ENCODE results near the gene LDLRAD2.

The LDLRAD2 gene

DNA sequence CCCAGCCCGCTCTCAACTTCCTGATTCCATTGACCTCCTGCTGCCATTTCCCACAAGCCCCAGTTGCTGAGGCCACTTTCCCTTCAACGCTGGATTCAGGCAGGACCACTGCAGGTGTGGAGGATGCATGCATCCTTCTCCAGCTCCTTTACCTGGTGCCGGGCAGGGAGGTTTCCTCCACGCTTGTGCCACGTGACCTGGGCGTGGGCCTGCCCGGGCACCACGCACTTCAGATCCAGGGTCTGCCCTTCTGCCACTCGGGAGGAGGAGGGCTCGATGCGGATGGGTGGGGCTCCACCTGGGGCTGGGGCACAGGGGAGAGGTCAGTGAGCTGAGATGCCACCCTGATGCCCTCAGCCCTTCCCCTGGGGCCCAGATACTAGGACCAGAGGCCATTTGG lies 31.9 kb downstream of the LDLRAD2 start:
- DNase-seq (ENCODE audit: low spot score), result no peak

GRCh38 chr1:21845646-21846641 lies 33.9 kb downstream of the LDLRAD2 start:
- DNase-seq (ENCODE audit: low spot score), result no peak

DNA sequence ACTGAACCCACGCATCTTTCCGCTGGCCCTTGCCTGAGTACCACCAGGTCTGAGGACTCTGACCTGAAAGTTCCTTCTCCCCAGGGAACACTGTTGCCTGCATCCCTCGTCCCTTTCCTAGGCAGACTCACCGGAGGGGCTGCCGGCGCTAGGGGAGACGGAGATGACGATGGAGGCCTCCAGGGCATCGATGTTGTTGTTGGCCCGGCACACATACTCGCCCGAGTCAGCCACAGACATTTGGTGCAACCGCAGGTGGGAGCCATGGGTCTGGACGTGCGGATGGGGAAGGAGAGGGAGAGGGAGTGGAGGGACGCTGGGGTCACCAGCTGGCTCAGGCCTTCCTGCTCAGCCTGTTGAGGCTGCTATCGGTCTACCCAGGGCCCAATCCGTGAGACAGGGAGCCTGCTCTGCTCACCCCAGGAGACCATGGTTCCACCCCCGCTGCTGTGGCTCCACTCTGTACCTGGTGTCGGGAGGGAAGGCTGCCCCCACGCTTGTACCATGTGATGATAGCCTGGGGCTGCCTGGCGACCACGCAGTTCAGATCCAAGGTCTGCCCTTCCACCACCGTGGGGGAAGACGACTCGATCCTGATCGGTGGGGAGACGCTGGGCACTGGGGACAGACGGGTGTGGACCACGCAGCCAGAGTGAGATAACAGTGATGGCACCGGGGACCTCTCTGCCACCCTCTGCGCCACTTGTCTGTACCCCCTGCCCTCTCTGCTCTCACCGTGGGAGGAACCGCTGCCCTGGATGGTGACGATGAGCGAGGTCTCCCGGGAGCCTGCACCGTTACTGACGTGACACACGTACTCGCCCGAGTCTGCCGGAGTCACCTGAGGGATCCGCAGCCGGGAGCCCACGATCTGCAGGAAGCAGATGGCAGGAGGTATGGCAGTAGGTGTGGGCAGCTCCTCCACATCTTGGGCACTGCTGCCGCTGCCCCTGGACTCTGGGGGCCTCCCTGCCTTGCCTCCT lies 35.4 kb downstream of the LDLRAD2 start:
- no peak for DNase-seq (ENCODE audit: low spot score)

GRCh38 chr1:21848524-21849174 lies 36.6 kb downstream of the LDLRAD2 start:
- no peak for DNase-seq (ENCODE audit: low spot score)

DNA sequence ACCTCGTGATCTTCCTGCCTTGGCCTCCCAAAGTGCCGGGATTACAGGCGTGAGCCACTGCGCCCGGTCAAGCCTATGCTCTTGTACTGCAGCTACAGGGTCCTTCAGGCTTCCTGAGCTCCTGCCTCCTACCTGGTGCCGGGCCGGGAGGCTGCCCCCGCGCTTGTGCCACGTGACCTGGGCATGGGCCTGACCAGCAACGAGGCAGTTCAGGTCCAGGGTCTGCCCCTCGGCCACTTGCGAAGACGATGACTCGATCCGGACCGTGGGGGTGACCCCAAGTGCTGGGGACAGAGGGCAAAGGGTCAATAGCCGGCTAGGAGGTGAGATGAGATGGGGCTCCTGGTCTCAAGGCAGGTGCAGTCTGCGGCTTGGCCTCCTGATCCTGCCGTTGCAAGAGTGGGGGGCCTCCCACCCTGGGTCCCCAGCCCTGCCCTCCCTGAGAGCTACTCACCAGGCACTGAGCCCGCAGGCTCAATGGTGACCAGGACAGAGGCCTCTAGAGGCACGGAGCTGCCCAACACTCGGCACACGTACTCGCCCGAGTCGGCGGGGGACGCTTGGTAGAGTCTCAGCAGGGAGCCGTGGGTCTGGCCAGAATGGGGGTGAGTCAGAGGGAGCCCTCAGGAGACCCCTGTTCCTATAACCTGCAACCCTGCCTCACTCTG lies 38.0 kb downstream of the LDLRAD2 start:
- no peak for DNase-seq (ENCODE audit: low spot score)

DNA sequence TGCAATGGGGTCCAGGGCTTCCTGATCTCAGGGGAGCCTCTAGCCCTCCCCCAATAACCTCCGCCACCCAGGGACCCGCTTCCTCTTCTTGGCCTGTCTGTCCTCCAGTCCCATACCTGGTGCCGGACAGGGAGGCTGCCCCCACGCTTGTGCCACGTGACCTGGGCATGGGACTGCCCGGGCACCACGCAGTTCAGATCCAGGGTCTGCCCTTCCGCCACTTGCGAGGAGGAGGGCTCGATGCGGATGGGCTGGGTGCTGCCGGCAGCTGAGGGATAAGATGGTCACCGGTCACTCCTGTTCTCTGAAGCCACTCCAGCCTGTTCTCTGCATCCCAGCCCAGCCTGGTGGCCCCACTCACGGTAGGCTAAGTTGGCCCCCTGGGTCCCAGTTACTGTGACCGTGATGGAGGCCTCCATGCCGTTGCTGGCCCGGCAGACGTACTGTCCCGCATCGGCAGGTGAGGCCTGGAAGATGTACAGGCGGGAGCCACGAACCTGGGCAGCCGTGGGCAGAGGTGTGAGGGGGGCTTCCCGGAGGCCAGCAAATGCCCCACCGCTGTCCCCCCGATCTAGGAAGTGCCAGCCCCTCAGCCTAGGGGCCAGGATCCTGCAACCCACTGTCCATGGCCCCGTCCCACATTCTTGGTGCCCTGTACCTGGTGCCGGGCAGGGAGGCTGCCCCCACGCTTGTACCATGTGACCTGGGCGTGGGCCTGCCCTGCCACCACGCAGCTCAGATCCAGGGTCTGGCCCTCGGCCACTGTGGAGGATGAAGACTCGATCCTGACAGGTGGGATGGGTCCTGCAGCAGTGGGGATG lies 39.6 kb downstream of the LDLRAD2 start:
- no peak for DNase-seq (ENCODE audit: low spot score)

DNA sequence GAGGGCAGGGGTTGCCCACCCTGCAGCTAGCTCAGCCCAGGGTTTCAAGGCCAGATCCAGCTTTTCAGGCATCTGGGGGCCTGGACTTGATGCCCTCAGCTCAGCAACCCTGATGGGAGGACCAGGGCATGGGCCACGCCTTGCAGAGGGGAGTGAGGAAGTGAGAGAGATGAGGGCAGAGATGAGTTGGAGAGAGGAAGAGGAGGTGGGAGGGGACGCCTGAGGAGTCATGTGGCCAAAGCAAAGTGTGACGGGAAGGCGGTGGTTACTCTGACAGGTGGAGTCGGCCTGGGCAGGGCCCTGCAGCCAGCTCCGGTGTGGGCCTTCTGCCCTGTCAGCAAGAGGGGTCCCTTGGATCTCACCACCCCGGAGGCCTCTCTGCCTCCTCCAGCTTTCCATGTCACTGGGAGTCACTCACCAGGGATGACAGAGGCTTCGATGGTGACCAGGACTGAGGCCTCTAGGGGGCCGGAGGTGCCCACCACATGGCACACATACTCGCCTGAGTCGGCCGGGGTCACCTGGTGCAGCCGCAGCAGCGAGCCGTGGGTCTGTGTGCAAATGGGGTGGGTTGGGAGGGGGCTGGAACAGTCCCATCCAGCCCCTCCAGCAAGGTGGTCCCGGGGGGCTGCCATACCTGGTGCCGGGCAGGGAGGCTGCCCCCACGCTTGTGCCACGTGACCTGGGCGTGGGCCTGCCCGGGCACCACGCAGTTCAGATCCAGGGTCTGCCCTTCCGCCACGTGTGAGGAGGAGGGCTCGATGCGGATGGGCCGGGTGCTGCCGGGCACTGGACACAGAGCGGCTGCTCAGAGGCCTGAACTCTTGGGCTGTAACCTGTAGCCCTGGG lies 40.4 kb downstream of the LDLRAD2 start:
- DNase-seq (ENCODE audit: low spot score), result no peak

- DNase-seq (ENCODE audit: low spot score), result no peak
Measured at GRCh38 chr1:21853131-21853427, 41.0 kb downstream of the LDLRAD2 start.

- no peak for DNase-seq (ENCODE audit: low spot score)
Measured at GRCh38 chr1:21854090-21854750, 42.2 kb downstream of the LDLRAD2 start.

- DNase-seq (ENCODE audit: low spot score), result no peak
Measured at GRCh38 chr1:21854751-21855131, 42.7 kb downstream of the LDLRAD2 start.

DNA sequence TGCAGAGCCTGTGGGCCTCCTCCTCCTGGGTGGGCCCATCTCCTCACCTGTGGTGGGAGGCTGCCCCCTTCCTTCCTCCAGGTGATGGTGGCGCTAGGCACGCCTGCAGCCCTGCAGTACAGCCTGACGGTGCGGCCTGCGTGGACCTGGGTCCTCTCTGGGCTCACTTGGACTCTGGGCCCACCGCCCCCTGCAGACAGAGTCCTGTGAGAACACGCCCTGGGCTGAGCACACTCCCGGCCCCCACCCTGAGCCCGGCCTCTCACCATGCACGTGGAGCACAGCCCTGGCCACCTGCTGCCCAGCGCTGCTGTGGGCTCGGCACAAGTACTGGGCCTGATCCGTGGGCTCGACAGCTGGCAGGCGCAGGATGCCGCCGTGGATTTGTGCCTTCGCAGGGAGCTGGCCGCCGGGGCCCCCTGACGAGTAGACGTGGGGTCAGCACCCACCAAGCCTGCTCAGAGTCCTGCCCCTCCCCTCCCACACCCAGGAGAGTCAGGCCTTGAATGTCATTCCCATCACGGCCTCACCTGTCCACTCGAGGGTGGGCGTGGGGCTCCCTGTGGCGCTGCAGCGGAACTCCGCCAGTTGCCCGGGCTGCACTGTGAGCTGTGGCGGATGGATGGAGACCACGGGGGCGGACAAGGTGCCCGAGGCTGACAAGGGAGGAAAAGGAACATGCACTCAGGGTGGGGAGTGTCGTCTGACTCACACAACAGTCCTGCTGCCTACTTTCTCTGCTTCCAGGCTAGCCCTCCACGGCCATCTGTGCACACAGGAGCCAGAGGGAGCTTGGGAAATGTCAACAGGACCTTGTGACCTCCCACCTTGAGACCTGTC lies 43.4 kb downstream of the LDLRAD2 start:
- DNase-seq (ENCODE audit: low spot score), result no peak

- no peak for DNase-seq (ENCODE audit: low spot score)
Measured at GRCh38 chr1:21857142-21857839, 45.2 kb downstream of the LDLRAD2 start.

DNA sequence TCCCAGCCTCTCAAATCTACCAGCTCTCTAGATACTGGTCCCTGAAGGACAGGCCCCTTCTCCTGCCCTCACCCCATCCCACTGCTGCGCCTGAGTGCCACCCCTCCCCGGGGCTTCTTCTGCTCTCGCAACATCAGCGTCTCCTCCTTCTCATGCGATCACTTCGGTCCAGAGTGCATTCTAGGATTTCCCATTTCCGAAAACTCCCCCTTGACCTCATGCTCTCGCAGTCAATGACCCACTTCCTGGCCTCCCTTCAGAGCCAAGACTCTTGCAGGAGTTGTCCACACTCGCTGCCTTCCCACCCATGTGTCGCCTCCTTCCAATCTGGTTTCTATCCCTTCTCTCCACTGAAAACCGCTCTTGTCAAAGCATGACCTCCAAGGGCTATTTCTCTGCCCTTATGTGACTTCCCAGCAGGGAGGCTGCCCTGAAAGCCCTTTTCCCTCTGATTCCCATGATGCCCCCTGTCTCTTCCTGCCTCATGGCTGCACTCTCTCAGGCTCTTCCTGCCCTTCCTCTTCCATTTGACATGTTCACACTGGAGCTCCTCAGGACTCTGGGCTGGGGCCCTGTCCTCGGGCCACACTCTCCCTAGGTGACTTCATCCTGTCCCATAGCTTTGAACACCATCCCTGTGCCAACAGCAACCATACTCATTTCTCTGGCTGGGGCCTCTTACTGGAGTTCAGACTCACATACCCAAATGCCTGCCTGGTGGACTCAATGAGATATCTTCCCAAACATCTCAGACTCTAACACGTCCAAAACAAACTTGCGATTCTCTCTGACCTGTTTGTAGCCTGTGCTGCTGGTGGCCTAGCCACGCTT lies 46.0 kb downstream of the LDLRAD2 start:
- no peak for DNase-seq (ENCODE audit: low spot score)

DNA sequence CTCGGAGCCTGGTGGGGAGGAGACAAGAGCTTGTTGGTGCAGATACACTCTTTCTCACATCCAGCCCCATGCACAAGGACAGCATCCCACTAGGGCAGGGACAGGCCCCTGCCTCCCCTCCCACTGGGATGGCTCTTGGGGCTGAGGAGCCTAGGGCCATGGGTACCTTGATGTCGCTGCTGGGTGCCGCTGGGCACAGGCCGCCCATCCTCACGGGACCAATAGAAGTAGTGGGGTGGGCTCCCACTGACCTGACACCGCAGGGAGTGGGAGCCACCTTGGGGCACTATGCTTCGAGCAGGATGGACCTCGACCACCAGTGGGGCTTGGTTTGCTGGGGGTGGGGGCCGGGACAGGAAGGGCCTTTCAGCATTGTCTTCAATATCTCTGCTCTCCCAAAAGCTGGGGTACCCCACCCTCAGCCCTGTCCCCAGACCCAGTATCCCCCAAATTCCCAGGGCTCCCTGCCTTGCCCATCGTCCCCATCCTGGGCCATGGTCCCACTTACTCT lies 47.7 kb downstream of the LDLRAD2 start:
- no peak for DNase-seq (ENCODE audit: low spot score)

DNA sequence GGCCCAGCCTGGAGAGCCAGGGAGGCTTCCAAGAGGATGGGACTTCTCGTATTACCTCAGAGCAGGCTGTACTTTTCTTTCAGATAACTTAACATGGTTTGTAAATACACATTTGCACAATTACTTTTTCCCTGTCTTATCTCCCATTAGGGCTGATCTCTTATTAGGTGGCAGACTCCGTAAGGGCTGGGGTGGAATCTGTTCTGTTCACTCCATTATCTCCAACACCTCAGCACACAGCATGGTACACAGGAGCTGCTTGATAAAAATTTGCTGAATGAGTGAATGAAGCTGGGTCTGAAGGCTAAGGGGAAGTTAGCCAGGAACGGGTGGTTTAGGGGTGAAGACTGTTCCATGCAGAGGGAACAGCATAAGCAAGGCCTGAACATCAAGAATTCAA lies 48.9 kb downstream of the LDLRAD2 start:
- DNase-seq (ENCODE audit: low spot score), result no peak

- DNase-seq (ENCODE audit: low spot score), result no peak
Measured at GRCh38 chr1:21861602-21862429, 49.8 kb downstream of the LDLRAD2 start.

Measured in Ammon's horn (tissue), 1 donor.